HL-60 (cell line): ENCODE data around the gene GRK2.

Experiments used
- DNase-seq, 2 experiments: peaks; one replicate each; pipeline ENCODE4 v3.0.0-alpha.2; 2010 to 2020; ENCODE audit warnings: low read depth in 1 of 2, low spot score in 1 of 2
- H3K27ac ChIP-seq: fragments of 250-450 bp; sonication (Bioruptor Pico); replicated peaks from 2 replicates; pipeline ENCODE4 v1.5.1; 2020; ENCODE audit warnings: mild to moderate bottlenecking, moderate library complexity
- H3K27me3 ChIP-seq: fragments of 250-450 bp; sonication (Bioruptor Pico); 2 replicates; pipeline ENCODE4 v1.5.1; 2021; ENCODE audit warnings: mild to moderate bottlenecking, moderate library complexity; ENCODE audit not compliant: insufficient read depth, poor library complexity, severe bottlenecking
- H3K4me3 ChIP-seq: replicated peaks from 2 replicates; pipeline ENCODE4 v1.5.1; 2011; ENCODE audit warnings: mild to moderate bottlenecking, control low read depth, low read length; ENCODE audit not compliant: insufficient read depth
- CTCF ChIP-seq: IDR thresholded peaks from one replicate; pipeline ENCODE4 v1.5.1; 2011; ENCODE audit warnings: low read length, control low read depth, inconsistent platforms; ENCODE audit not compliant: insufficient read depth
- GABPA ChIP-seq: IDR thresholded peaks from 2 replicates; pipeline ENCODE4 v1.6.1; 2012; ENCODE audit warnings: low read depth
- POLR2AphosphoS5 ChIP-seq: IDR thresholded peaks from 2 replicates; pipeline ENCODE4 v1.6.1; 2012; ENCODE audit warnings: low read depth
- REST ChIP-seq: IDR thresholded peaks from 2 replicates; pipeline ENCODE4 v1.6.1; 2012; ENCODE audit warnings: low read depth; ENCODE audit not compliant: insufficient replicate concordance
- SPI1 ChIP-seq: IDR thresholded peaks from 2 replicates; pipeline ENCODE4 v1.6.1; 2012; ENCODE audit warnings: low read depth, mild to moderate bottlenecking, borderline replicate concordance

GRK2 gene

GRCh38 chr11:67242548-67242947, 23.7 kb upstream of the GRK2 start:
- no peak for DNase-seq
- H3K27me3 ChIP-seq, result no peaks in the 10 kb centered on the region
- TF ChIP-seq REST, result no peak
- no peak for TF ChIP-seq POLR2AphosphoS5
- TF ChIP-seq CTCF, result no peak
- TF ChIP-seq GABPA, result no peak
- TF ChIP-seq SPI1, result no peak
- no peak overlapping the region for H3K4me3 ChIP-seq
- H3K27ac ChIP-seq, result no peak overlapping the region

- TF ChIP-seq REST, result no peak
- TF ChIP-seq POLR2AphosphoS5, result no peak
- H3K27ac ChIP-seq, result no peak overlapping the region
- H3K4me3 ChIP-seq, result no peak overlapping the region
- no peaks in the 10 kb centered on the region for H3K27me3 ChIP-seq
- no peak for DNase-seq
Observed at GRCh38 chr11:67243051-67243450, 23.2 kb upstream of the GRK2 start.

GRCh38 chr11:67245046-67245445, 21.2 kb upstream of the GRK2 start:
- TF ChIP-seq SPI1 (no peak), POLR2AphosphoS5 (no peak), CTCF (no peak), GABPA (no peak), REST (no peak)
- Histone ChIP-seq H3K27me3 (no peaks in the 10 kb centered on the region), H3K27ac (no peak overlapping the region), H3K4me3 (no peak overlapping the region)
- DNase-seq, result no peak

- no peak for DNase-seq
- H3K4me3 ChIP-seq, result no peak overlapping the region
- TF ChIP-seq CTCF, result no peak
- no peak for TF ChIP-seq POLR2AphosphoS5
- no peak for TF ChIP-seq REST
- no peak for TF ChIP-seq GABPA
- TF ChIP-seq SPI1, result no peak
- no peaks in the 10 kb centered on the region for H3K27me3 ChIP-seq
- H3K27ac ChIP-seq, result no peak overlapping the region
Observed at GRCh38 chr11:67247946-67248550, 18.2 kb upstream of the GRK2 start.
